ENCODE data around the gene CELF2. TPM values are rescaled to one million over a fixed set of nuclear protein-coding genes. Genes with fewer than 3 reads are reported as not detected.

Gene CELF2
- total RNA-seq, 1 donor from 2014 or later = 3.8 TPM

DNA sequence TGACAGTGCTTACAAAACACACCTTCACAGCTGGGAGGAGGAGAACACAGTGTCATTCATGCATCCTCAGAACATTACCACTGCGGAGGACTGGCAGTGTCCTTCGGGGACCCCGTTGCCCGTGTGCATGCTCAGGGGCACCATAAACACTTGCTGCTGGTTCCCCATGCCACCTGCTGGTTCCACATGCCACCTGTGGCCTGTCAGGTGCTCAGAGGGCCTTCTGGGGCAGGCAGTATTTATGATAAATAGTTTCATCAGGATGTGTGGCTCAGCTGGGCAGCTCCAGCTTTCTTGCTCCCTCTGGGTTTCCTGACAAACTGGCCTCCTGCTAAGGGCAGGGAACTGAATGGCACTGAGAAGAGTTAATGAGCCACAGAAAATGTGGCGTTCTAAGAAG lies 32.1 kb downstream of the CELF2 start:
- Mint-ChIP-seq H3K27ac (no peak overlapping the region), H3K9me3 (ENCODE audit: low read depth) (no peaks in the 10 kb centered on the region), H3K4me1 (ENCODE audit: low read depth) (no peaks in the 10 kb centered on the region), H3K27me3 (peaks cover 43% of the 10 kb centered on the region), H3K36me3 (ENCODE audit: insufficient read depth) (no peaks in the 10 kb centered on the region), H3K4me3 (ENCODE audit: low read depth) (no peak overlapping the region)
- TF ChIP-seq, protein P1, sequence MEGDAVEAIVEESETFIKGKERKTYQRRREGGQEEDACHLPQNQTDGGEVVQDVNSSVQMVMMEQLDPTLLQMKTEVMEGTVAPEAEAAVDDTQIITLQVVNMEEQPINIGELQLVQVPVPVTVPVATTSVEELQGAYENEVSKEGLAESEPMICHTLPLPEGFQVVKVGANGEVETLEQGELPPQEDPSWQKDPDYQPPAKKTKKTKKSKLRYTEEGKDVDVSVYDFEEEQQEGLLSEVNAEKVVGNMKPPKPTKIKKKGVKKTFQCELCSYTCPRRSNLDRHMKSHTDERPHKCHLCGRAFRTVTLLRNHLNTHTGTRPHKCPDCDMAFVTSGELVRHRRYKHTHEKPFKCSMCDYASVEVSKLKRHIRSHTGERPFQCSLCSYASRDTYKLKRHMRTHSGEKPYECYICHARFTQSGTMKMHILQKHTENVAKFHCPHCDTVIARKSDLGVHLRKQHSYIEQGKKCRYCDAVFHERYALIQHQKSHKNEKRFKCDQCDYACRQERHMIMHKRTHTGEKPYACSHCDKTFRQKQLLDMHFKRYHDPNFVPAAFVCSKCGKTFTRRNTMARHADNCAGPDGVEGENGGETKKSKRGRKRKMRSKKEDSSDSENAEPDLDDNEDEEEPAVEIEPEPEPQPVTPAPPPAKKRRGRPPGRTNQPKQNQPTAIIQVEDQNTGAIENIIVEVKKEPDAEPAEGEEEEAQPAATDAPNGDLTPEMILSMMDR (IDR thresholded peaks at IDR 0.05; ENCODE audit: unreplicated experiment) = no peak
- no peak for DNase-seq (ENCODE audit: low spot score, unreplicated experiment)

DNA sequence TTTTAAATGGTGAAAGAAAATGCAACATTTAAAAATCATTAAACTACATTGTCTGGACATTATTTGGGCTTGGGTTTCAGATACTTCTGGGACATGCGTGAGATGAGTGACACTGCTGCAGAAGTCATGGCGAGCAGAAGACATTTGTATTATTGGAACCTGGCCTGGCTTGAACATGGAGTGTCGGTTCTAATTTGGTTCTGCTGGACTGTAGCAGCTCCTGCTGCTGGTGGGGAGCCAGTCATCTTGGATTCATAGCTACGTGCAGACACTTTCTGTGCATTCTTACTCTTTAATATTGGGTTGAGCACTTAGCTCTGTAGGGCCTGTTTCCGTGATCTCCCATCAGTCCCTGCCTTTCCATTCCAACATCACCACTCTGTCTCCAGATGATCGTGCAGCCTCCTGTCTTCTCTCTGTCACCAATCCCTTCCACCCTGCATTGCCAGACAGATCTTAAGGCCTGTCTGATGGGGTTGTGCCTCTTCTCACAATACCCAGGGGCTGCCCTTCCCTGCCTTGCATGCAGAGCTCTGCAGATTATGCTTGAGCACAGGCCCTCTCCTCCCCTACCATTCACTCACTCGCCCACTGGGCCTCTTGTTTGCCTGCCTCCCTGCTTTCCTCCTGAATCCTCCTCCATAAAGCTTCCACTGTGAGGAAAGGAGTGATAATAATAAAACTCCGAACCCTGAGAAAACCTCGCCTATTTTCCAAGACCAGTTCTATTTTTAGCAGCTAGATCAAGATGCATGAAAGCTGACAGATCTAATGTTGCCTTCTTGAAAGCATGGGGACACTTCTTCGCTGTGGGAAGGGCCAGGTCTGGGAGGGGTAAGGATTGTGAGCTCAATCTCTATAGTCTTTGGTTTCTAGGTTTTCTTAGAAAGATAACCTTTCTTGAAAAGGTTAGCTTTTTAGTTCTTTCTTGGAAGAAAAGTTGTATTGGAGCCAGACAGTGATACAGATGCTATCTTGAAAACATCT lies 32.9 kb downstream of the CELF2 start:
- H3K9me3 Mint-ChIP-seq (ENCODE audit: low read depth) = no peaks in the 10 kb centered on the region
- TF ChIP-seq, protein P1 (IDR thresholded peaks at IDR 0.05; ENCODE audit: unreplicated experiment) = no peak
- peaks cover 39% of the 10 kb centered on the region for H3K27me3 Mint-ChIP-seq
- no peak for DNase-seq (ENCODE audit: low spot score, unreplicated experiment)
- no peaks in the 10 kb centered on the region for H3K36me3 Mint-ChIP-seq (ENCODE audit: insufficient read depth)
- no peak overlapping the region for H3K27ac Mint-ChIP-seq
- H3K4me1 Mint-ChIP-seq (ENCODE audit: low read depth) = no peaks in the 10 kb centered on the region
- no peak overlapping the region for H3K4me3 Mint-ChIP-seq (ENCODE audit: low read depth)

DNA sequence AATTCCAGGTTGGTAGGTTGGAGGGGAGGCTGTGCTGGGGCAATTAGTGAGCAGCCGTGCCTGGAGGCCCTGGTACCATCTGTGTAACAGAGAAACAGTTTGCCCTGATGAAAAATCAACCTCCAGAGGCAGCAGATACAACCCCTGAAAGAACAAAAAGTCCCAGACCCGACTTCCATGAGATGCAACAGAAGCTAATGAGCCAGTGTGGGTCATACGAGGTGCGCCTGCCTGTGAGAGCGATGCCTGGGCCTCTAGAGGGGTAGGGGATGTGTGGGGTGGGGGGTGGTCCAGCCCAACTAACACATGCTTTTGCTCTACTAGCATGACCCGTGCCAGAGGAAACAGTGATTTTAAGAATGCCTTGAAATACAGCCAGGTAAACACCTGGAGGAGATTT lies 39.3 kb downstream of the CELF2 start:
- H3K4me1 Mint-ChIP-seq (ENCODE audit: low read depth) = no peaks in the 10 kb centered on the region
- peaks cover 3% of the 10 kb centered on the region for H3K36me3 Mint-ChIP-seq (ENCODE audit: insufficient read depth)
- no peak overlapping the region for H3K4me3 Mint-ChIP-seq (ENCODE audit: low read depth)
- peaks cover 10% of the 10 kb centered on the region for H3K27me3 Mint-ChIP-seq
- TF ChIP-seq, protein P1 (IDR thresholded peaks at IDR 0.05; ENCODE audit: unreplicated experiment) = no peak
- H3K9me3 Mint-ChIP-seq (ENCODE audit: low read depth) = peaks cover 6% of the 10 kb centered on the region
- H3K27ac Mint-ChIP-seq = no peak overlapping the region
- no peak for DNase-seq (ENCODE audit: low spot score, unreplicated experiment)

DNA sequence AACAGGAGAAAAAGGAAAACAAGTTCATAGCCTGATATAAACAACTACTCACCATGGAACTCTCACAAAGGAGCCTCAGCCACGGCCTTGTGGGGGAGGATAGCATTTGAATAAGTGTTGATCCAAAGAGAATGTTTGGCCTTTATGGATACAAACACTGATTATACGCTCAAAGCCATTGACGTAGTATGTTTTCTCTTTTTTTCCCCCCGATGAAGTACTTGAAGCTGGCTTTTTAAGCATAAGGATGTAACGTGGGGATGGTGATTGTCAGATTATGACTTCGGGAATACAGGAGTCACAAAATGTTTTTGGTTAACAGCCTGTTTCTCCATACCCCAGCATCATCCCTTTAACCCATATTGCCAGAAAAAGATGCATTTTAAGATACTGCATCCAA lies 39.8 kb downstream of the CELF2 start:
- H3K9me3 Mint-ChIP-seq (ENCODE audit: low read depth) = peaks cover 10% of the 10 kb centered on the region
- H3K4me3 Mint-ChIP-seq (ENCODE audit: low read depth) = no peak overlapping the region
- H3K27ac Mint-ChIP-seq = no peak overlapping the region
- H3K36me3 Mint-ChIP-seq (ENCODE audit: insufficient read depth) = peaks cover 3% of the 10 kb centered on the region
- DNase-seq (ENCODE audit: low spot score, unreplicated experiment) = no peak
- peaks cover 10% of the 10 kb centered on the region for H3K27me3 Mint-ChIP-seq
- H3K4me1 Mint-ChIP-seq (ENCODE audit: low read depth) = no peaks in the 10 kb centered on the region
- TF ChIP-seq, protein P1 (IDR thresholded peaks at IDR 0.05; ENCODE audit: unreplicated experiment) = no peak

DNA sequence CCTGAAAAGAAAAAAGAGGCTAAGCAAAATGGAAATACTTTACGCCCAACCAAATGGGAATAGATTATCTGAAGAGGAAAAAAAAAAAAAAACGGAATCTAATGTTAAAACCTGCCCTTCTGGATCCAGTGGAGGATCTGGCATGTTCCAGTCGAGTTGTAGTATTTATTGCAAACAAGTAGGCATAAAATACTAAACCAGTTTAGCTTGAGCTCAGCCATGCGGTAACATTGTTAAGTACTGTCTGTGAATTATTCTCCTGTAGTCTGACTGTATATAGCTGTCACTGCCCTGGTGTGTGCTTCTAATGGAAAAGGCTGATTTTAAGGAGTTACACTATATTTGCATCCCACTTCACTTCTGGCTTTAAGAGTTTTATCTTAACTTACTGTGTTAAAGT lies 40.3 kb downstream of the CELF2 start:
- no peak for DNase-seq (ENCODE audit: low spot score, unreplicated experiment)
- peaks cover 10% of the 10 kb centered on the region for H3K9me3 Mint-ChIP-seq (ENCODE audit: low read depth)
- no peaks in the 10 kb centered on the region for H3K4me1 Mint-ChIP-seq (ENCODE audit: low read depth)
- H3K36me3 Mint-ChIP-seq (ENCODE audit: insufficient read depth) = peaks cover 3% of the 10 kb centered on the region
- peaks cover 10% of the 10 kb centered on the region for H3K27me3 Mint-ChIP-seq
- H3K27ac Mint-ChIP-seq = no peak overlapping the region
- no peak overlapping the region for H3K4me3 Mint-ChIP-seq (ENCODE audit: low read depth)
- TF ChIP-seq, protein P1 (IDR thresholded peaks at IDR 0.05; ENCODE audit: unreplicated experiment) = no peak
